ENCODE data around the gene LRP11.
"Not testable (repeated sequence)": the region's sequence is repeated elsewhere in the genome, so short reads cannot be mapped to it uniquely, and the experiment has no call there.

LRP11 gene

DNA sequence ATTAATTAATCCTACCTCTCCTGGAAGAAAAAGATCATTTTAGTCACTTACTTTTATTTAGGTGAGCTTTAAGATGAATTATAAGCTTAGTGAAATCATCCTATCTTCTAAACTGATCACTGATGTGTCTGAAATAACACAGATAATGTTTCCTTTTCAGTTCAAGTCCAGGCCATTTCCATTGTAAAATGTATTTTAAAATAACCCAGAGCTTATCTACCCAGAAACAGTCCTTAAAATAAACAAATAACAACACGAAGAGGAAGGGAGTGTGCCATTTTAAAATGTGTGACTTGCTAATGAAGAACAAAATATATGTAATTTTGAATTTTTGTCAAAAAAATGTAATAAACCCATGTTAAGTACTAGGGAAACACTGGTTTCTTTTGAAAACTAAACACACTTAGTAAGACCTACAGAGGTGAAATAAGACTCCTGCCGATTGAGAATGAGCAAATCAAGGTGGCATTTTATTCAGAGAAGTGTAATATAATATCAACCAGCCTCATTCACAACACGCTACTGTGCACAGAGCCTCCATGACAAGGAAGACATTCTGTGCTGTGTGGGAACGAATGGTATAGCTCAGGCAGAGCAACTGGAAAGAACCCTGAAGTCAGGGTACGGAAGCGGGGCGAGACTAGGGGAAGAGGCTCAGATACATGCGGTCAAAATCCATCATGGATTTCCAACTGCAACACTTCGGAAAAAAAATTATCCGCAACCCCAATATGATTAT, 7.7 kb downstream of the LRP11 start:
- TF ChIP-seq Cebpa-rat (IDR thresholded peaks at IDR 0.05), result no peak
- Histone ChIP-seq H3K4me1 (peaks cover 23 to 58% (median 32%) of the 10 kb centered on the region in 10 experiments), H3K9ac (no peak overlapping the region), H3K4me3 (no peak overlapping the region), H3K36me3 (0 out of 22 replicates have a peak, but pooled peaks cover 0 to 2% (median 0%) of the 10 kb centered on the region in 11 experiments), H3K27me3 (peaks cover 0 to 3% (median 0%) of the 10 kb centered on the region in 11 experiments; a peak in 1 of 22 replicates), H3K4me2 (no peak overlapping the region), H3K27ac (no peak overlapping the region), H3K9me3 (replicated peaks in 1 of 11) (no peaks in the 10 kb centered on the region), H4K20me1 (peaks cover 0 to 13% (median 0%) of the 10 kb centered on the region in 11 experiments; a peak in 6 of 22 replicates)

DNA sequence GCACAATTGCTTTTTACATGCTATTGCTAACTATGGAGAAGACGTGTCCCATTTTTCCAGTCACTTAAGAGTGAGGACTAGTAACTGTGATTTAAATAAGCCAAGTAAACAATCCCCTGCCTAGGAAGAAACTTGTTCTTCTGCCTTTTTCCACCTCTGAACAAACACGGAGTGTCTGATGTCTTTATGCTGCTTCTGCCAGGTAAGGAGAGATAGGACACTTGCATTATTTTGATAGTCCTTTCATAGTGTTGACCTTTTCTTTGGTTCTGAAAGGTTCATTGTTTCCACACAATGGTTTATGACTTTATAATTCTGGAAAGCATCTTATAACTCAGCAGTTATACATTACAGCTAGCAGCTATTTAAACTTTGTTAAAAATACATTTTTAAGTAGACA, 8.4 kb downstream of the LRP11 start:
- 0 out of 22 replicates have a peak overlapping the region, but pooled peaks of 1 of the 11 experiments have one; percentile 49 for H3K27ac ChIP-seq
- peaks cover 0 to 9% (median 0%) of the 10 kb centered on the region in 11 experiments; a peak in 3 of 22 replicates for H4K20me1 ChIP-seq
- H3K36me3 ChIP-seq, result 0 out of 22 replicates have a peak, but pooled peaks cover 0 to 9% (median 0%) of the 10 kb centered on the region in 11 experiments
- H3K27me3 ChIP-seq, result peaks cover 0 to 3% (median 0%) of the 10 kb centered on the region in 11 experiments; a peak in 1 of 22 replicates
- peak overlapping the region in 3 of 11 experiments; percentile 31 to 59 (median 42); a peak in 5 of 22 replicates for H3K4me2 ChIP-seq
- no peaks in the 10 kb centered on the region for H3K9me3 ChIP-seq (replicated peaks in 1 of 11)
- no peak overlapping the region for H3K4me3 ChIP-seq
- TF ChIP-seq Cebpa-rat (IDR thresholded peaks at IDR 0.05), result no peak
- H3K4me1 ChIP-seq, result peaks cover 17 to 57% (median 27%) of the 10 kb centered on the region in 10 experiments
- no peak overlapping the region for H3K9ac ChIP-seq

DNA sequence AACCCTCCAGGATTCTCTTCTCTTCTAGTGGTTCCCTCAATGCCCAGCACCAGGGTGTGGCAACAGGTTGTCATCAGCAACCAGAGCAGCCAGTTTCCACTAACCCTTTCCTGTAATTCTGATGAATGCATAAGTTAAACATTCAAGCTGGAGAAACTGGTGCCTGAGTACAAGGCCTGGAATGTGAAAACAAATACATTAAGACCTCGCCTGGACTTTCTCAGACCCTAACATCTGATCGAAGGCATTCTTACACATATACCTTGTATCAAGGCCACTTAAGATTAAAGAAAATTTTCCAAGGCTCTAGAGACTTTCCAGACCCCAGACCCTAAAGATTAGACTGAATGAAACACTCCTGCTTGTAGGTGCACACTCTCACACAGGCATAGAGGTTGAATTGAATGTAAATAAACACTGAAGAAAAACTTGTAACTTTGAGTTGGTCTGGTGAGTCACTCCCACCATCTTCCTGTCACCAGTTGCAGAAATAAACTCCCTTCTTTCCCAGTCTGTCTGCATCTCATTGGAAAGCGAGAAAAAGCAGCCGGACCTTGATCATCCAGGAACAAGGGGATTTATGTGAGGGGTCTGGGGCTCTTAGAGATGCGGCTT, 9.0 kb downstream of the LRP11 start:
- Histone ChIP-seq H3K9ac (peak overlapping the region in 1 of 11 experiments; percentile 40; a peak in 1 of 22 replicates), H3K27me3 (peaks cover 0 to 3% (median 0%) of the 10 kb centered on the region in 11 experiments; a peak in 1 of 22 replicates), H3K4me1 (peaks cover 14 to 57% (median 24%) of the 10 kb centered on the region in 10 experiments), H3K9me3 (replicated peaks in 1 of 11) (no peaks in the 10 kb centered on the region), H3K4me3 (no peak overlapping the region), H3K4me2 (peak overlapping the region in 5 of 11 experiments; percentile 14 to 59 (median 42); a peak in 9 of 22 replicates), H4K20me1 (peaks cover 0 to 6% (median 0%) of the 10 kb centered on the region in 11 experiments; a peak in 1 of 22 replicates), H3K27ac (peak overlapping the region in 1 of 11 experiments; percentile 49; a peak in 2 of 22 replicates), H3K36me3 (0 out of 22 replicates have a peak, but pooled peaks cover 0 to 9% (median 0%) of the 10 kb centered on the region in 11 experiments)
- no peak for TF ChIP-seq Cebpa-rat (IDR thresholded peaks at IDR 0.05)

DNA sequence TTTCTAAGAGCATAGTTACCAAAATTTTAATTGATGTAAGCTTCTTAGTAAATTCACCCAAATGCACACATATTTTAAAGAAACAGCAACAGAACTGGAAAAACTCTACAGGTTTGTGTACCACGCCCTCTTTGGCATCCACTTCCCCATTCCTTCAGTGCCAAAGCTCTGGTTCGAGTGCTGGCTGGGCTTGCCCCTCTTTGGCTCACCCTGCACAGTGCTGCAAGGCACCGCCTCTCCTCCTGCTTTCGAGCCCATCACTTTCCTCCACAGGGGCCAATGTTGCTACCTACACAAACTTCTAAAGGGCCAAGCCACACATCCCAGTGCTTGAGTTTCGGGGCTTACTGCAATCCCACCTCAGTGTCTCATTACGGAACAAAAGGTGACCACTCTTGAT, 9.6 kb downstream of the LRP11 start:
- H3K27me3 ChIP-seq, result peaks cover 0 to 3% (median 0%) of the 10 kb centered on the region in 11 experiments; a peak in 1 of 22 replicates
- H3K9ac ChIP-seq, result no peak overlapping the region
- H4K20me1 ChIP-seq, result 0 out of 22 replicates have a peak, but pooled peaks cover 0 to 6% (median 0%) of the 10 kb centered on the region in 11 experiments
- H3K9me3 ChIP-seq (replicated peaks in 1 of 11), result no peaks in the 10 kb centered on the region
- H3K4me2 ChIP-seq, result peak overlapping the region in 5 of 11 experiments; percentile 14 to 59 (median 42); a peak in 9 of 22 replicates
- no peak for TF ChIP-seq Cebpa-rat (IDR thresholded peaks at IDR 0.05)
- 0 out of 22 replicates have a peak, but pooled peaks cover 0 to 9% (median 0%) of the 10 kb centered on the region in 11 experiments for H3K36me3 ChIP-seq
- peak overlapping the region in 1 of 11 experiments; percentile 49; a peak in 2 of 22 replicates for H3K27ac ChIP-seq
- no peak overlapping the region for H3K4me3 ChIP-seq
- peaks cover 14 to 57% (median 24%) of the 10 kb centered on the region in 10 experiments for H3K4me1 ChIP-seq

DNA sequence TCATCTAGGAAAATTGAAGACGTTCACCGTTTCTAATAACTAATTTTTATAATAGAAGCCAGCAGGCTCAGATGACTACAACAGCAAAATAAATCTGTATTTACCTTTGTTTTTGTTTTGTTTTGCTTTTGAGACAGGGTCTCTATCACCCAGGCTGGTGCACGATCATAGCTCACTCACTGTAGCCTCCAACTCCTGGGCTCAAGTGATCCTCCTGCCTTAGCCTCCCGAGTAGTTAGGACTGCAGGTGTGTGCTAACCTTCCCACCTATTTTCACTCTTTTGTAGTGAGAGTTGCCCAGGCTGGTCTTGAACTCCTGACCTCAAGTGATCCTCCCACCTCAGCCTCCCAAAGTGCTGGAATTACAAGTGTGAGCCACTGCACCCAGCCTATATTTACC, 10.1 kb downstream of the LRP11 start:
- H3K27ac ChIP-seq; H3K4me3 ChIP-seq; H3K9me3 ChIP-seq (replicated peaks in 1 of 11); H3K9ac ChIP-seq; H4K20me1 ChIP-seq; H3K36me3 ChIP-seq; H3K27me3 ChIP-seq: not testable (repeated sequence)
- Histone ChIP-seq H3K4me1 (peaks cover 14 to 51% (median 24%) of the 10 kb centered on the region in 10 experiments), H3K4me2 (peak overlapping the region in 3 of 11 experiments; percentile 42 to 59 (median 53); a peak in 5 of 22 replicates)

DNA sequence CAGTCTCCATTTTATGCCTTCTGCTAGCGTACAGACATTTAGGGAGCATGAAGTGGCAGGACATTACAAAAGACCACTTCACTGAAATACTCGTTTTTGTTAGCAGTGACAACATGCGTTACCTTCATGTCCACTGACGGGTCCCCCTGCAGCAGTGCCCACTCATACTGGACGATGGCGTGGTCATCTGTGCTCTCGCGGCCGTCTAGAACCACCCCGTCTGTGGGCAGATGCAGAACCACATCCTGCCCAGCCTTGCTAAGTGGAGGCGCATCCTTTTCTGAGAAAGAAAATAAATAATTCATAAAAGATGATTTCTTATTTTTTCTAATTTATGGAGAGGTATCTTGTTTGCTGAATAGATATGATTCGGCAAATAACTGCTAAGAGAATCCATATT, 11.3 kb downstream of the LRP11 start:
- 0 out of 22 replicates have a peak, but pooled peaks cover 0 to 6% (median 0%) of the 10 kb centered on the region in 11 experiments for H4K20me1 ChIP-seq
- H3K4me2 ChIP-seq, result peak overlapping the region in 9 of 11 experiments; percentile 51 to 85 (median 69); a peak in 16 of 22 replicates
- peak overlapping the region in 2 of 11 experiments; percentile 39 to 53; a peak in 2 of 22 replicates for H3K9ac ChIP-seq
- no peaks in the 10 kb centered on the region for H3K9me3 ChIP-seq (replicated peaks in 1 of 11)
- H3K27me3 ChIP-seq, result peaks cover 0 to 3% (median 0%) of the 10 kb centered on the region in 11 experiments; a peak in 1 of 22 replicates
- no peak for TF ChIP-seq Cebpa-rat (IDR thresholded peaks at IDR 0.05)
- H3K4me1 ChIP-seq, result peaks cover 14 to 55% (median 27%) of the 10 kb centered on the region in 10 experiments
- no peak overlapping the region for H3K4me3 ChIP-seq
- peak overlapping the region in 10 of 11 experiments; percentile 42 to 84 (median 51); a peak in 16 of 22 replicates for H3K27ac ChIP-seq
- H3K36me3 ChIP-seq, result 0 out of 22 replicates have a peak, but pooled peaks cover 0 to 9% (median 0%) of the 10 kb centered on the region in 11 experiments

DNA sequence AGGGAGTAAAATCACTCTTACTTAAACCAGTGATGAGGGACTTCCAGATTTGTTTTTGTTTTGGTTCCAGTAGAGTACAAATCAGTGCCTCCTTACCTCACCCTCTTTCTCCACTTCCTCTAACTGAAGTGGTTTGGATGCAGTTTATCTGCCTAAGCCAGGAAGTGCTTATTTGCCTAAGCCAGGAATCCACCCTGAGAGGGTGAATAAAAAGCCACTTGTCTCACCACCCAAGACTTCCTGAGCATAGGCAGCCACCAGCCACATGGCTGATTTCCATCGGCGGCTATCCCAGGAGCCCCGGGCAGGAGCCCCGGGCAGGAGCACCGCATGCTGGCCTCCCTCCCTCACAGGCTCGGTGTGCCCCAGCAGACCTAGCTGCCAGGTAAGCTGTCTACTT, 12.0 kb downstream of the LRP11 start:
- peak overlapping the region; percentile 11 to 84 (median 51); a peak in 18 of 22 replicates for H3K27ac ChIP-seq
- H3K4me3 ChIP-seq, result no peak overlapping the region
- peaks cover 0 to 3% (median 0%) of the 10 kb centered on the region in 11 experiments; a peak in 1 of 22 replicates for H3K27me3 ChIP-seq
- TF ChIP-seq Cebpa-rat (IDR thresholded peaks at IDR 0.05), result no peak
- H3K9ac ChIP-seq, result peak overlapping the region in 5 of 11 experiments; percentile 4 to 53 (median 39); a peak in 6 of 22 replicates
- peaks cover 14 to 62% (median 27%) of the 10 kb centered on the region in 10 experiments for H3K4me1 ChIP-seq
- peaks cover 0 to 6% (median 0%) of the 10 kb centered on the region in 11 experiments; a peak in 2 of 22 replicates for H4K20me1 ChIP-seq
- H3K9me3 ChIP-seq (replicated peaks in 1 of 11), result no peaks in the 10 kb centered on the region
- H3K4me2 ChIP-seq, result peak overlapping the region; percentile 51 to 85 (median 66)
- H3K36me3 ChIP-seq, result 0 out of 22 replicates have a peak, but pooled peaks cover 0 to 9% (median 0%) of the 10 kb centered on the region in 11 experiments

DNA sequence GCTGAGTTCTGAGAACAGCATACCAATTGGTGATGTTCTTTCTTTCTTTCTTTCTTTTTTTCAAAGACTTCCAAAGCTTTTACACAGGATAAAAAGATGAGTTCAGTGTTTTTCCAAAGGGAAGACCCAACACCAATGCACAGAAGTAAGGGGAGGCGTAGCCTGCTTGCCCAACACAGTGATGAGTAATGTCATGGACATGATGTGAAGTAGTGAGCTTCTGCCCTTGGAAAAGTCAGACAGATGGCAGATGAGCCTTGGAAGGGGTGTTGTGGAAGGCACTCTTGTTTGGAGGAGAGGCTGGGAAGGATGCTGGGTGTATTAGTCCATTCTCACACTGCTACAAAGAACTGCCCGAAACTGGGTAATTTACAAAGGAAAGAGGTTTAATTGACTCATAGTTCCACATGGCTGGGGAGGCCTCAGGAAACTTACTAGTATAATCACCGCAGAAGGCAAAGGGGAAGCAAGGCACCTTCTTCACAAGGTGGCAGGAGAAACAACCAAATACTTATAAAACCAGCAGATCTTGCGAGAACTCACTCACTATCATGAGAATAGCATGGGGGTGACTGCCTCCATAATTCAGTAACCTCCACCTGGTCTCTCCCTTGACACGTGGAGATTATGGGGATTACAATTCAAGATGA, 12.6 kb downstream of the LRP11 start:
- Histone ChIP-seq H3K36me3 (0 out of 22 replicates have a peak, but pooled peaks cover 0 to 9% (median 0%) of the 10 kb centered on the region in 11 experiments), H3K9me3 (replicated peaks in 1 of 11) (no peaks in the 10 kb centered on the region), H3K4me2 (peak overlapping the region; percentile 51 to 85 (median 66))

DNA sequence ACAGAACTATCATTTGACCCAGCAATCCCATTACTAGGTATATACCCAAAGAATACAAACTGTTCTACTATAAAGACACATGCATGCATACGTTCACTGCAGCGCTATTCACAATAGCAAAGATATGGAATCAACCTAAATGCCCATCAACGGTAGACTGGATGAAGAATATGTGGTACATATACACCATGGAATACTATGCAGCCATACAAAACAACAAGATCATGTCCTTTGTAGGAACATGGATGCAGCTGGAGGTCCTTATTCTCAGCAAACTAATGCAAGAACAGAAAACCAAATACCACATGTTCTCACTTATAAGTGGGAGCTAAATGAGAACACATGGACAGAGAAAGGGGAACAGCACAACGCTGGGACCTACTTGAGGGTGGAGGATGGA, 15.8 kb downstream of the LRP11 start:
- Histone ChIP-seq H3K4me1 (peaks cover 14 to 41% (median 20%) of the 10 kb centered on the region in 10 experiments), H3K27ac (peak overlapping the region in 2 of 11 experiments; percentile 43 to 47; a peak in 2 of 22 replicates), H3K4me2 (peak overlapping the region in 4 of 11 experiments; percentile 35 to 74 (median 62); a peak in 5 of 22 replicates)
- not testable (repeated sequence) for H3K27me3 ChIP-seq; H3K9ac ChIP-seq; H3K36me3 ChIP-seq; H3K9me3 ChIP-seq (replicated peaks in 1 of 11); H3K4me3 ChIP-seq; H4K20me1 ChIP-seq

More for the DNA sequence above, 12.6 kb downstream of the LRP11 start:
- peaks cover 0 to 3% (median 0%) of the 10 kb centered on the region in 11 experiments; a peak in 1 of 22 replicates for H3K27me3 ChIP-seq
- TF ChIP-seq Cebpa-rat (IDR thresholded peaks at IDR 0.05), result no peak
- H3K4me3 ChIP-seq, result no peak overlapping the region
- H3K4me1 ChIP-seq, result peaks cover 14 to 65% (median 27%) of the 10 kb centered on the region in 10 experiments
- peaks cover 0 to under 1% (median 0%) of the 10 kb centered on the region in 11 experiments; a peak in 2 of 22 replicates for H4K20me1 ChIP-seq
- peak overlapping the region in 7 of 11 experiments; percentile 50 to 84 (median 62); a peak in 14 of 22 replicates for H3K27ac ChIP-seq
- H3K9ac ChIP-seq, result peak overlapping the region in 1 of 11 experiments; percentile 53; a peak in 1 of 22 replicates
